Measurements from ENCODE around the gene WAC. TPM values are rescaled to one million over a fixed set of nuclear protein-coding genes. Genes with fewer than 3 reads are reported as not detected.

The WAC gene
- total and polyA plus RNA-seq, 10 of the 15 experiments (the other 5 are each of a cell fraction or from before 2014, with no cell fraction given), result 26.5 to 131 (median 69.4) TPM

DNA sequence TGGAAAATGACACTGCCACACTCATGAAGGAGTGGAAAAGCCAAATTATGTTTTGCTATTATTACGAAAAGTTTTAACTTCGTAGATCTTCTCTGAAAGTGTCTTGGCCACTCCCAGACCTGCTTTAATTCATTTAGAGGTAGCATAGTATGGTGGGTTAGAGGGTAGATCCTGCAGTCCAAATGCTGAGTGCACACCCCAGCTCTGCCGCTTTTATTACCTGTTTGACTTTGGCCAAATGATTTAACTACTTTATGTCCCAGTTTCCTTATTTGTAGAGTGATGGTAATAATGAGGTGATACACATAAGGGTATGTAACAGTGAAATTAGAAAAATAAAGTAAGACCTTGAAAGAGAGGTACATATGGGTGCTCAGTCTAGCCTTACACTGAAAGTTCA lies 23.6 kb upstream of the WAC start (continued):
- no peak for TF ChIP-seq ATF7 (IDR thresholded peaks at IDR 0.05; ENCODE audit: low read depth)
- TF ChIP-seq, protein P1, sequence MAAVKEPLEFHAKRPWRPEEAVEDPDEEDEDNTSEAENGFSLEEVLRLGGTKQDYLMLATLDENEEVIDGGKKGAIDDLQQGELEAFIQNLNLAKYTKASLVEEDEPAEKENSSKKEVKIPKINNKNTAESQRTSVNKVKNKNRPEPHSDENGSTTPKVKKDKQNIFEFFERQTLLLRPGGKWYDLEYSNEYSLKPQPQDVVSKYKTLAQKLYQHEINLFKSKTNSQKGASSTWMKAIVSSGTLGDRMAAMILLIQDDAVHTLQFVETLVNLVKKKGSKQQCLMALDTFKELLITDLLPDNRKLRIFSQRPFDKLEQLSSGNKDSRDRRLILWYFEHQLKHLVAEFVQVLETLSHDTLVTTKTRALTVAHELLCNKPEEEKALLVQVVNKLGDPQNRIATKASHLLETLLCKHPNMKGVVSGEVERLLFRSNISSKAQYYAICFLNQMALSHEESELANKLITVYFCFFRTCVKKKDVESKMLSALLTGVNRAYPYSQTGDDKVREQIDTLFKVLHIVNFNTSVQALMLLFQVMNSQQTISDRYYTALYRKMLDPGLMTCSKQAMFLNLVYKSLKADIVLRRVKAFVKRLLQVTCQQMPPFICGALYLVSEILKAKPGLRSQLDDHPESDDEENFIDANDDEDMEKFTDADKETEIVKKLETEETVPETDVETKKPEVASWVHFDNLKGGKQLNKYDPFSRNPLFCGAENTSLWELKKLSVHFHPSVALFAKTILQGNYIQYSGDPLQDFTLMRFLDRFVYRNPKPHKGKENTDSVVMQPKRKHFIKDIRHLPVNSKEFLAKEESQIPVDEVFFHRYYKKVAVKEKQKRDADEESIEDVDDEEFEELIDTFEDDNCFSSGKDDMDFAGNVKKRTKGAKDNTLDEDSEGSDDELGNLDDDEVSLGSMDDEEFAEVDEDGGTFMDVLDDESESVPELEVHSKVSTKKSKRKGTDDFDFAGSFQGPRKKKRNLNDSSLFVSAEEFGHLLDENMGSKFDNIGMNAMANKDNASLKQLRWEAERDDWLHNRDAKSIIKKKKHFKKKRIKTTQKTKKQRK (IDR thresholded peaks at IDR 0.05; ENCODE audit: low read depth, low read length), result no peak
- no peak for TF ChIP-seq SUPT20H (IDR thresholded peaks at IDR 0.05; ENCODE audit: borderline replicate concordance, control insufficient read depth, low read depth, low read length)
- no peak for TF ChIP-seq TCF12 (IDR thresholded peaks at IDR 0.05; ENCODE audit: low read depth, low read length)
- no peak for TF ChIP-seq CREM (IDR thresholded peaks at IDR 0.05; ENCODE audit: low read depth)
- no peak for TF ChIP-seq POU2F2 (IDR thresholded peaks at IDR 0.05; ENCODE audit: borderline replicate concordance, low read depth, low read length)
- no peak for TF ChIP-seq MTA2 (IDR thresholded peaks at IDR 0.05; ENCODE audit: low read depth)

DNA sequence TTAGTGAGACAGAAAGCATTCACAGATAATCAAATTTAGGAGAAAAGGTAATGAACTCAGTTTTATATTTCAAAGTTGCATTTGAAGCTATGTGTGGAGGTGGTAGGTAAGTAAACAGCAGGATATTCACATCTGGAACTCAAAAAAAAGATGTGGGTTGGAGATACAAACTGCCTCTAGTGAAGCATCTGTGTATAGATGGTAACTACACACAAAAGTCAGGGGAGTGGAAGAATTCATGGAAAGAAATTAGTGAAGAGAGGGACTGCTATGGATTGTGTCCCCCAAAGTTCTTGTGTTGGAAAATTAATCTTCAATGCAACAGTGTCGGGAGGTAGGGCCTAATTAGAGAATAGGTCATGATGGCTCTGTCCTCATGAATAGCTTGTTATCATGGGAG lies 18.3 kb upstream of the WAC start:
- no peaks in the 10 kb centered on the region for H3K27me3 ChIP-seq (replicated peaks in 1 of 2; ENCODE audit: control insufficient read depth in 2 of 2, insufficient read depth in 2 of 2, low read length in 1 of 2)
- TF ChIP-seq CBX5 (IDR thresholded peaks at IDR 0.05; ENCODE audit: low read depth) (no peak), MXI1 (IDR thresholded peaks at IDR 0.05; ENCODE audit: low read depth, low read length) (no peak), RB1 (IDR thresholded peaks at IDR 0.05; ENCODE audit: borderline replicate concordance) (no peak), SPI1 (IDR thresholded peaks at IDR 0.05; ENCODE audit: borderline replicate concordance, insufficient read depth, low read depth, low read length) (no peak), CHD2 (IDR thresholded peaks at IDR 0.05; ENCODE audit: borderline replicate concordance, low read depth, low read length) (no peak), KLF5 (IDR thresholded peaks at IDR 0.05; ENCODE audit: partially characterized antibody) (no peak)
- TF ChIP-seq, protein P2, sequence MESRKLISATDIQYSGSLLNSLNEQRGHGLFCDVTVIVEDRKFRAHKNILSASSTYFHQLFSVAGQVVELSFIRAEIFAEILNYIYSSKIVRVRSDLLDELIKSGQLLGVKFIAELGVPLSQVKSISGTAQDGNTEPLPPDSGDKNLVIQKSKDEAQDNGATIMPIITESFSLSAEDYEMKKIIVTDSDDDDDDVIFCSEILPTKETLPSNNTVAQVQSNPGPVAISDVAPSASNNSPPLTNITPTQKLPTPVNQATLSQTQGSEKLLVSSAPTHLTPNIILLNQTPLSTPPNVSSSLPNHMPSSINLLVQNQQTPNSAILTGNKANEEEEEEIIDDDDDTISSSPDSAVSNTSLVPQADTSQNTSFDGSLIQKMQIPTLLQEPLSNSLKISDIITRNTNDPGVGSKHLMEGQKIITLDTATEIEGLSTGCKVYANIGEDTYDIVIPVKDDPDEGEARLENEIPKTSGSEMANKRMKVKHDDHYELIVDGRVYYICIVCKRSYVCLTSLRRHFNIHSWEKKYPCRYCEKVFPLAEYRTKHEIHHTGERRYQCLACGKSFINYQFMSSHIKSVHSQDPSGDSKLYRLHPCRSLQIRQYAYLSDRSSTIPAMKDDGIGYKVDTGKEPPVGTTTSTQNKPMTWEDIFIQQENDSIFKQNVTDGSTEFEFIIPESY (IDR thresholded peaks at IDR 0.05), result no peak
- TF ChIP-seq, protein P3, sequence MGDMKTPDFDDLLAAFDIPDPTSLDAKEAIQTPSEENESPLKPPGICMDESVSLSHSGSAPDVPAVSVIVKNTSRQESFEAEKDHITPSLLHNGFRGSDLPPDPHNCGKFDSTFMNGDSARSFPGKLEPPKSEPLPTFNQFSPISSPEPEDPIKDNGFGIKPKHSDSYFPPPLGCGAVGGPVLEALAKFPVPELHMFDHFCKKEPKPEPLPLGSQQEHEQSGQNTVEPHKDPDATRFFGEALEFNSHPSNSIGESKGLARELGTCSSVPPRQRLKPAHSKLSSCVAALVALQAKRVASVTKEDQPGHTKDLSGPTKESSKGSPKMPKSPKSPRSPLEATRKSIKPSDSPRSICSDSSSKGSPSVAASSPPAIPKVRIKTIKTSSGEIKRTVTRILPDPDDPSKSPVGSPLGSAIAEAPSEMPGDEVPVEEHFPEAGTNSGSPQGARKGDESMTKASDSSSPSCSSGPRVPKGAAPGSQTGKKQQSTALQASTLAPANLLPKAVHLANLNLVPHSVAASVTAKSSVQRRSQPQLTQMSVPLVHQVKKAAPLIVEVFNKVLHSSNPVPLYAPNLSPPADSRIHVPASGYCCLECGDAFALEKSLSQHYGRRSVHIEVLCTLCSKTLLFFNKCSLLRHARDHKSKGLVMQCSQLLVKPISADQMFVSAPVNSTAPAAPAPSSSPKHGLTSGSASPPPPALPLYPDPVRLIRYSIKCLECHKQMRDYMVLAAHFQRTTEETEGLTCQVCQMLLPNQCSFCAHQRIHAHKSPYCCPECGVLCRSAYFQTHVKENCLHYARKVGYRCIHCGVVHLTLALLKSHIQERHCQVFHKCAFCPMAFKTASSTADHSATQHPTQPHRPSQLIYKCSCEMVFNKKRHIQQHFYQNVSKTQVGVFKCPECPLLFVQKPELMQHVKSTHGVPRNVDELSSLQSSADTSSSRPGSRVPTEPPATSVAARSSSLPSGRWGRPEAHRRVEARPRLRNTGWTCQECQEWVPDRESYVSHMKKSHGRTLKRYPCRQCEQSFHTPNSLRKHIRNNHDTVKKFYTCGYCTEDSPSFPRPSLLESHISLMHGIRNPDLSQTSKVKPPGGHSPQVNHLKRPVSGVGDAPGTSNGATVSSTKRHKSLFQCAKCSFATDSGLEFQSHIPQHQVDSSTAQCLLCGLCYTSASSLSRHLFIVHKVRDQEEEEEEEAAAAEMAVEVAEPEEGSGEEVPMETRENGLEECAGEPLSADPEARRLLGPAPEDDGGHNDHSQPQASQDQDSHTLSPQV (IDR thresholded peaks at IDR 0.05), result no peak

More for the DNA sequence above, 18.3 kb upstream of the WAC start:
- no peak for FAIRE-seq
- Histone ChIP-seq H2AFZ (ENCODE audit: control insufficient read depth, low read depth, low read length) (no peak overlapping the region), H4K20me1 (ENCODE audit: control insufficient read depth, insufficient read depth) (no peaks in the 10 kb centered on the region), H3K36me3 (ENCODE audit: control insufficient read depth in 2 of 2, insufficient read depth in 2 of 2, low read length in 1 of 2) (no peaks in the 10 kb centered on the region), H3K4me2 (ENCODE audit: control insufficient read depth, insufficient read depth) (no peak overlapping the region), H3K4me1 (ENCODE audit: control insufficient read depth, insufficient read depth, low read length) (no peaks in the 10 kb centered on the region), H3K9me3 (replicated peaks; ENCODE audit: control insufficient read depth, insufficient read depth, low read length) (no peaks in the 10 kb centered on the region), H3K27ac (ENCODE audit: control insufficient read depth, insufficient read depth) (no peak overlapping the region), H3K9ac (ENCODE audit: control insufficient read depth, insufficient read depth, low read length) (no peak overlapping the region), H3K79me2 (ENCODE audit: control insufficient read depth, insufficient read depth, low read length) (no peaks in the 10 kb centered on the region), H3K4me3 (no peak overlapping the region)
- 0% methylated on average over 1 of the region's 1 CpG for WGBS (ENCODE audit: insufficient coverage, insufficient replicate concordance, low lambda C conversion rate, missing lambda C conversion rate)
- POLR2A ChIA-PET, result no interaction called here
- SMC1A ChIA-PET (ENCODE audit: uncharacterized antibody, unreplicated experiment), result no interaction called here
- RAD21 ChIA-PET (ENCODE audit: unreplicated experiment), result no interaction called here
- intact Hi-C loops (cut with micrococcal nuclease; ENCODE audit: unreplicated experiment) (no loop called here), in situ Hi-C loops (cut with MboI) (no loop called here)
- no TSS peak for BruUV-seq (replicated peaks)
- no peak for ATAC-seq
- CTCF ChIA-PET, result no interaction called here
- DNase-seq (ENCODE audit: low read depth, low spot score), result no peak
